Measurements from ENCODE around the gene HNRNPC.

- TF ChIP-seq EZH2 (IDR thresholded peaks at IDR 0.05; ENCODE audit: borderline replicate concordance) (no peak), CTCF (IDR thresholded peaks at IDR 0.05; ENCODE audit: poor library complexity) (no peak)
Observed at GRCh38 chr14:21219120-21219519, 50.1 kb downstream of the HNRNPC start.
